Skeletal muscle tissue (tissue), 5 donors: Measurements from ENCODE around the gene MRPS31. TPM values are rescaled to one million over a fixed set of nuclear protein-coding genes. Genes with fewer than 3 reads are reported as not detected.

Source experiments
- H3K27ac ChIP-seq: one replicate; pipeline ENCODE4 v1.7.0; 2013; ENCODE audit warnings: mild to moderate bottlenecking, low read depth, low read length, inconsistent platforms
- H3K27me3 ChIP-seq, 3 donors: one replicate each; pipeline ENCODE4 v1.7.0; 2013; ENCODE audit warnings: low read length in 3 of 3; ENCODE audit not compliant: control insufficient read depth in 3 of 3, insufficient read depth in 3 of 3
- H3K36me3 ChIP-seq, 3 donors: one replicate each; pipeline ENCODE4 v1.7.0; 2013; ENCODE audit warnings: low read length in 3 of 3; ENCODE audit not compliant: control insufficient read depth in 3 of 3, insufficient read depth in 3 of 3
- H3K4me1 ChIP-seq, 3 donors: one replicate each; pipeline ENCODE4 v1.7.0; 2013; ENCODE audit warnings: low read length in 3 of 3, mild to moderate bottlenecking in 3 of 3; ENCODE audit not compliant: control insufficient read depth in 3 of 3, insufficient read depth in 3 of 3
- H3K4me3 ChIP-seq, 3 donors: one replicate each; pipeline ENCODE4 v1.7.0; 2013; ENCODE audit warnings: low read length in 3 of 3
- H3K9ac ChIP-seq, 3 donors: one replicate each; pipeline ENCODE4 v1.7.0; 2013; ENCODE audit warnings: low read length in 3 of 3, mild to moderate bottlenecking in 3 of 3, moderate library complexity in 2 of 3, low read depth in 1 of 3
- H3K9me3 ChIP-seq, 3 donors: one replicate each; pipeline ENCODE4 v1.7.0; 2013; ENCODE audit warnings: low read length in 3 of 3; ENCODE audit not compliant: control insufficient read depth in 3 of 3
- small RNA-seq: library from RNA; depleted of rRNA; stranded (forward); fragments of <200 nt; gene quantifications from one replicate; pipeline ENCODE3, GENCODE V24; 2014
- total RNA-seq: library from RNA; depleted of rRNA; stranded (reverse); fragments of >200 nt; gene quantifications from one replicate; pipeline ENCODE4 v1.2.3, GENCODE V29; 2014
- donor health status: Osteomylitis.

The MRPS31 gene
- total RNA-seq, 1 donor from 2014 or later: 22.4 TPM

GRCh38 chr13:40679480-40679985 lies 91.5 kb downstream of the MRPS31 start:
- Histone ChIP-seq H3K4me3 (no peak overlapping the region), H3K27ac (no peak overlapping the region), H3K9me3 (no peaks in the 10 kb centered on the region), H3K36me3 (no peaks in the 10 kb centered on the region), H3K27me3 (no peaks in the 10 kb centered on the region), H3K4me1 (peaks cover 13 to 18% (median 14%) of the 10 kb centered on the region in 3 donors), H3K9ac (no peak overlapping the region)

Small RNAs within 50 kb of the gene (small RNA-seq; reads per million reads assigned to genes)
- gene MIR320D1: not detected
- gene MIR621: not detected
- gene RF00017: not detected

Other genes with a start within 250 kb of the MRPS31 start
- 15.1 TPM for gene FOXO1, start 104.5 kb downstream of the MRPS31 start, total RNA-seq
- gene SLC25A15, start 18.4 kb upstream of the MRPS31 start, total RNA-seq: 14.6 TPM
- gene ELF1, start 248.1 kb upstream of the MRPS31 start, total RNA-seq: 33.9 TPM